Smooth muscle cell (in vitro differentiated cells): ENCODE measurements around the gene PLD1. TPM values are rescaled to one million over a fixed set of nuclear protein-coding genes. Genes with fewer than 3 reads are reported as not detected.

Experiments used
- DNase-seq: peaks from one replicate; lab custom pipeline; 2025; ENCODE audit not compliant: unreplicated experiment; lab: John Stamatoyannopoulos, UW
- H2AFZ ChIP-seq: fragments of 200-600 bp; sonication (generic); 2 replicates; pipeline ENCODE4 v1.6.0; 2016; ENCODE audit warnings: antibody characterized with exemption, low read depth, mild to moderate bottlenecking
- H3F3A ChIP-seq: fragments of 200-600 bp; sonication (generic); 2 replicates; pipeline ENCODE4 v1.6.0; 2017; ENCODE audit warnings: antibody characterized with exemption, low read depth
- H3K27ac ChIP-seq: fragments of 200-600 bp; sonication (generic); 2 replicates; pipeline ENCODE4 v1.5.1; 2016; ENCODE audit warnings: low read depth, mild to moderate bottlenecking
- H3K27me3 ChIP-seq: fragments of 200-600 bp; sonication (generic); 2 replicates; pipeline ENCODE4 v1.6.1; 2016; ENCODE audit warnings: low read depth, mild to moderate bottlenecking
- H3K36me3 ChIP-seq: fragments of 200-600 bp; sonication (generic); 2 replicates; pipeline ENCODE4 v1.5.1; 2016; ENCODE audit warnings: low read depth
- H3K4me1 ChIP-seq: fragments of 200-600 bp; sonication (generic); 2 replicates; pipeline ENCODE4 v1.5.1; 2016; ENCODE audit warnings: low read depth
- H3K4me2 ChIP-seq: fragments of 200-600 bp; sonication (generic); 2 replicates; pipeline ENCODE4 v1.6.0; 2016; ENCODE audit warnings: mild to moderate bottlenecking
- H3K4me3 ChIP-seq: fragments of 200-600 bp; sonication (generic); 2 replicates; pipeline ENCODE4 v1.5.1; 2016; ENCODE audit warnings: mild to moderate bottlenecking
- H3K79me2 ChIP-seq: fragments of 200-600 bp; sonication (generic); 2 replicates; pipeline ENCODE4 v1.6.0; 2016; ENCODE audit warnings: low read depth, mild to moderate bottlenecking
- H3K9ac ChIP-seq: fragments of 200-600 bp; sonication (generic); 2 replicates; pipeline ENCODE4 v1.6.0; 2016; ENCODE audit warnings: low read depth
- H3K9me3 ChIP-seq: fragments of 200-600 bp; sonication (generic); replicated peaks from 2 replicates; pipeline ENCODE4 v1.5.1; 2016; ENCODE audit warnings: low read depth
- H4K20me1 ChIP-seq: fragments of 200-600 bp; sonication (generic); 2 replicates; pipeline ENCODE4 v1.6.0; 2016; ENCODE audit warnings: low read depth
- CTCF ChIP-seq: fragments of 200-600 bp; sonication (generic); IDR thresholded peaks from 2 replicates; pipeline ENCODE4 v1.5.1; 2017; ENCODE audit warnings: borderline replicate concordance, mild to moderate bottlenecking, antibody characterized with exemption; ENCODE audit not compliant: insufficient read depth, poor library complexity, severe bottlenecking
- WGBS: methylation state at CpG from one replicate; pipeline ENCODE4 v1.1.7; 2016; ENCODE audit warnings: low lambda C conversion rate; 5-methylcytosine and 5-hydroxymethylcytosine counted together
- polyA plus RNA-seq: library from polyadenylated mRNA; unstranded; fragments of >200 nt; fragmentation: Nextera tagmentation; extraction: Ambion mirVana; gene quantifications from 2 replicates; pipeline ENCODE4 v1.2.1, GENCODE V29; 2016
- total RNA-seq: library from RNA; depleted of rRNA; stranded (reverse); fragments of >200 nt; gene quantifications from 2 replicates; pipeline ENCODE4 v1.2.3, GENCODE V29; 2014

PLD1 gene
- total and polyA plus RNA-seq, 2 experiments from 2014 or later, result 15.2 to 36.1 TPM

GRCh38 chr3:171704814-171705213, 105.5 kb downstream of the PLD1 start:
- Histone ChIP-seq H2AFZ (no peak overlapping the region), H3K79me2 (no peaks in the 10 kb centered on the region), H4K20me1 (no peaks in the 10 kb centered on the region), H3K9ac (no peak overlapping the region), H3K27me3 (no peaks in the 10 kb centered on the region), H3K27ac (no peak overlapping the region), H3F3A (no peaks in the 10 kb centered on the region), H3K4me3 (no peak overlapping the region), H3K4me1 (no peaks in the 10 kb centered on the region), H3K4me2 (no peak overlapping the region), H3K36me3 (peaks cover 14% of the 10 kb centered on the region), H3K9me3 (no peaks in the 10 kb centered on the region)
- TF ChIP-seq CTCF, result no peak
- WGBS, result 88% methylated on average over 8 of the region's 8 CpGs
- no peak for DNase-seq

DNA sequence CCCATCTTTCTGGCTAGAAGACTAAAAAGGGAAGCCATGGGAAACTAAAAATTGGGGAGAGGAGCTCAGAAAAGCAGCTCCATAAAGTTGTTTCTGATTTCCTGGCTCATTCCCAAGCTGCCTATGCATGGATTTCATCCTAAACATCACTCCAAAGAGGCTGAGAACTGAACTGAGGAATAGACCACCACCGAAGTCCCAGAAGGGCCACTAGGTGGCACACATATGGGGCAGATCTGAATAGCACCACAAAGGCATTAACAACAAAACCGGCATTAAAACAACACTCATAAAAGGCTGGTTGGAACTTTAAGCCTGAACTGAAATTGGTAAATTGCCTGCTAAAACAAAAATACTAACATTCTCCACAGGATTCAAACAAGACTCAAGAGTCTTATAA, 106.3 kb downstream of the PLD1 start:
- Histone ChIP-seq H3K27me3 (no peaks in the 10 kb centered on the region), H2AFZ (no peak overlapping the region), H4K20me1 (no peaks in the 10 kb centered on the region), H3K9me3 (no peaks in the 10 kb centered on the region), H3K79me2 (no peaks in the 10 kb centered on the region), H3K27ac (no peak overlapping the region), H3K9ac (no peak overlapping the region), H3K4me2 (no peak overlapping the region), H3F3A (no peaks in the 10 kb centered on the region), H3K4me3 (no peak overlapping the region), H3K36me3 (peaks cover 14% of the 10 kb centered on the region), H3K4me1 (no peaks in the 10 kb centered on the region)
- no peak for DNase-seq
- 21% methylated on average over 2 of the region's 2 CpGs for WGBS
- TF ChIP-seq CTCF, result peak; percentile 21

- Histone ChIP-seq H3K9me3 (no peaks in the 10 kb centered on the region), H3K4me2 (no peak overlapping the region), H3K4me1 (no peaks in the 10 kb centered on the region), H3K36me3 (peaks cover 14% of the 10 kb centered on the region), H3K27me3 (no peaks in the 10 kb centered on the region), H3K4me3 (no peak overlapping the region), H3F3A (no peaks in the 10 kb centered on the region), H4K20me1 (no peaks in the 10 kb centered on the region), H3K9ac (no peak overlapping the region), H3K79me2 (no peaks in the 10 kb centered on the region), H3K27ac (no peak overlapping the region), H2AFZ (no peak overlapping the region)
- no peak for TF ChIP-seq CTCF
- 96% methylated on average over 2 of the region's 2 CpGs for WGBS
- no peak for DNase-seq
These were observed 107.1 kb downstream of the PLD1 start for GRCh38 chr3:171703144-171703543.

DNA sequence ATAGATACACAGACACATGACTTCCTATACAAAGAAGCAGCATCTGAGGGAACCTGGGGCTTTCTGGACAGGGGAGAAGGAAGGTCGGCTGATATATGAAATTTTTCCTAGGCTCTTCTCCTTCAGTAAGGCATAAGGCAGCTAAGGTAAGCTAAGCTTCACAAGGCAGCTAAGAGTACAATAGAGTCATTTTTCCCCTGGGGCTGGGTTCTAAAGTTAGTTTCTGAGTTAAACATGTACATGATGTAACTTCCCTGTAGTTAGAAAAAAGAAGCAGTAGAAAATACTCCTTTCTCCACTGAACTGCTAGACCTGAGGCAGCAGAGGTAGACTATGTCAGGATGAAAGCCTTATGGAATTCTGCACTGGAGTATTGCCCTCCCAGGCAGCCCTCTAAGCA, 109.6 kb downstream of the PLD1 start:
- H3K27me3 ChIP-seq, result no peaks in the 10 kb centered on the region
- no peak for DNase-seq
- H3K36me3 ChIP-seq, result peaks cover 8% of the 10 kb centered on the region
- WGBS, result 90% methylated on average over 1 of the region's 1 CpG
- H3K9me3 ChIP-seq, result no peaks in the 10 kb centered on the region
- no peak for TF ChIP-seq CTCF
- H2AFZ ChIP-seq, result no peak overlapping the region
- H3K27ac ChIP-seq, result no peak overlapping the region
- no peaks in the 10 kb centered on the region for H3K4me1 ChIP-seq
- no peak overlapping the region for H3K9ac ChIP-seq
- no peak overlapping the region for H3K4me3 ChIP-seq
- no peaks in the 10 kb centered on the region for H3F3A ChIP-seq
- no peaks in the 10 kb centered on the region for H4K20me1 ChIP-seq
- no peaks in the 10 kb centered on the region for H3K79me2 ChIP-seq
- no peak overlapping the region for H3K4me2 ChIP-seq
